Kidney (tissue), 14 donors: Measurements from ENCODE around the gene IFI27L1. TPM values are rescaled to one million over a fixed set of nuclear protein-coding genes. Genes with fewer than 3 reads are reported as not detected.
"Not testable (repeated sequence)": the region's sequence is repeated elsewhere in the genome, so short reads cannot be mapped to it uniquely, and the experiment has no call there.

Experiments
- DNase-seq, 5 donors: peaks; one replicate each; pipeline ENCODE4 v3.0.0-alpha.2; 2013 to 2020
- FAIRE-seq: peaks from 2 replicates; lab custom pipeline; 2012; peaks lifted over from hg19 to GRCh38; lab: Jason Lieb, UNC
- H3K27ac ChIP-seq, 2 donors: one replicate each; pipeline ENCODE4 v1.7.0; 2013; ENCODE audit warnings: low read depth in 2 of 2, low read length in 2 of 2, inconsistent platforms in 1 of 2
- H3K27me3 ChIP-seq: one replicate; pipeline ENCODE4 v1.7.1; 2013; ENCODE audit warnings: low read length, inconsistent platforms; ENCODE audit not compliant: control insufficient read depth, insufficient read depth
- H3K36me3 ChIP-seq, 3 donors: one replicate each; pipeline versions ENCODE4 v1.7.0 to v1.7.1; 2013; ENCODE audit warnings: low read length in 3 of 3, control low read depth in 1 of 3, inconsistent platforms in 1 of 3; ENCODE audit not compliant: insufficient read depth in 3 of 3, control insufficient read depth in 2 of 3
- H3K4me1 ChIP-seq, 3 donors: one replicate each; pipeline versions ENCODE4 v1.7.0 to v1.7.1; 2013; ENCODE audit warnings: low read length in 3 of 3, inconsistent platforms in 1 of 3, low read depth in 1 of 3; ENCODE audit not compliant: control insufficient read depth in 2 of 3, insufficient read depth in 2 of 3
- H3K4me3 ChIP-seq, 3 donors: one replicate each; pipeline versions ENCODE4 v1.7.0 to v1.8.1; 2013; ENCODE audit warnings: low read length in 3 of 3, control low read depth in 1 of 3, inconsistent platforms in 1 of 3
- H3K9ac ChIP-seq, 3 donors: one replicate each; pipeline versions ENCODE4 v1.7.0 to v1.7.1; 2013; ENCODE audit warnings: low read length in 3 of 3, control low read depth in 1 of 3, inconsistent platforms in 1 of 3
- H3K9me3 ChIP-seq, 3 donors: one replicate each; pipeline versions ENCODE4 v1.7.0 to v1.7.1; 2013; ENCODE audit warnings: low read length in 3 of 3, control low read depth in 1 of 3, inconsistent platforms in 1 of 3; ENCODE audit not compliant: control insufficient read depth in 2 of 3, insufficient read depth in 1 of 3
- CTCF ChIP-seq: IDR thresholded peaks from 3 replicates; pipeline ENCODE4 v1.5.1; 2012; ENCODE audit warnings: mild to moderate bottlenecking, moderate library complexity, borderline replicate concordance; ENCODE audit not compliant: insufficient read depth; ENCODE audit errors: extremely low read depth
- intact Hi-C: fragments of 100-400 bp; cut with DNase I; formaldehyde crosslinking; loops from one replicate; pipeline ENCODE4 v1.11.1; 2022
- polyA plus RNA-seq: library from polyadenylated mRNA; stranded (reverse); fragments of 350-450 nt; fragmentation: Illumina TruSeq; extraction: RNeasy Lipid Tissue Mini Kit (QIAGEN cat#74804); gene quantifications from one replicate; pipeline ENCODE4 v1.2.3, GENCODE V29; 2014; ENCODE audit warnings: low read depth, low replicate concordance; ENCODE audit not compliant: insufficient read depth
- total RNA-seq: library from RNA; stranded (reverse); fragmentation: NEBNext Ultra II Directional; extraction: Animal tissue kit (Norgen Biotek cat#: 25700); gene quantifications from one replicate; pipeline ENCODE4 v1.2.1, GENCODE V29; 2021
- donor health status: control.
- donor health status: control.
- donor health status: control.
- donor health status: control.
- donor health status: control.
- donor health status: DM: yes; HTN: yes; CAD: no.
- donor health status: Normal renal cell carcinoma (clear cell type).

The IFI27L1 gene
- total and polyA plus RNA-seq, 2 donors from 2014 or later: 22.5 to 30.6 TPM

DNA sequence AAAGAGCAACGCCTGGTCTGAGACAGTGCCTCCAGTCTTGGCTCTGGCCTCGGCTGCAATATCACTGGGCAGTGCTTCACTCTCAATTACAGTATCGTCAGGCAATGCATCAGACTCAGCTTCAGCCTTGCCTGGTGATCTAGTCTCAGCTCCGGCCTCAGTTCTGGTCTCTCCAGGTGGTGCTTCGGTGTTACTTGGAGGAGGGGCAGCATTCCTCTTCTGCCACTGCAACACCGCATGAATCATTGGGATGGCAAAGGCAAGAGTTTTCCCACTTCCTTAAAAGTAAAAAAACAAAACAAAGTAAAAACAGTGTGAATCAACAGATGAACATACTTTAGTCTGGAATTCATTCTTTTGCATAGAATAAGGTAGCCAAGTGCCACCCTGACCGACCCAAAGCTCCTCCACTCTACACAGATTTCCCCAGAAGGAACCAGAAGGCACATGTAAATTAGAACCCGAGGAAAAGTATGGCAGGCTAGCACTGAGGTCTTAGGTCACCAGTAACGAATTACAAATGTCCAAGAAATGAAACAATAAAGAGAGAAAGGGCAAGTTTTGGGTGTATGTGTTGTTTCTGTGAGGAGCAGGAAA lies 18.7 kb upstream of the IFI27L1 start:
- Histone ChIP-seq H3K4me1 (peaks cover 0 to 15% (median 14%) of the 10 kb centered on the region in 3 donors), H3K36me3 (peaks cover 10 to 40% (median 31%) of the 10 kb centered on the region in 3 donors), H3K27ac (no peak overlapping the region), H3K9me3 (no peaks in the 10 kb centered on the region), H3K4me3 (no peak overlapping the region), H3K27me3 (no peaks in the 10 kb centered on the region), H3K9ac (no peak overlapping the region)
- no peak for TF ChIP-seq CTCF
- no peak for DNase-seq
- no peak for FAIRE-seq
- intact Hi-C loops: no loop called here

DNA sequence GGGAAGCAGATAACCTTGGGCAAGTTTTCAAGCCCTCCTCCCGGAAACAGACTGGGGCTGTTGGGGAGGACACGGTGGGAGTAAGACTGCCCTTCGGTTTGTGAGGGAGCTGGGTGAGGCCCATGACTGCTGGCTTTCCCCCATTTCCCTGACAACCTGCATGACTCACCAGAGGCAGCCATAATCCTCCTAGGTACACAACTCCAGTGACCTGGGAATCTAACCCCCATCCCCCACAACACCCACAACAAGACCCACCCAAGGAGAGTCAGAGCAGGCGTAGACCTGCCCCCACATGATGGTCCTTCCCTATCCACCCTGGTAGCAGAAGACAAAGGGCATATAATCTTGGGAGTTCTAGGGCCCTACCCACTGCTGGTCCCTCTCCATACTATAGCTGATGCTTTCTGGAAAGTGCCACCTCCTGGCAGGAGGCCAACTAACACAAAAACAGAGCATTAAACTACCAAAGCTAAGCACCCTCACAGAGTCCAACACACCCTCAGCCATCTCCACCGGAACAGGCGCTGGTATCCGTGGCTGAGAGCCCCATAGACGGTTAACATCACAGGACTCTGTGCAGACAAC lies 14.9 kb upstream of the IFI27L1 start:
- Histone ChIP-seq H3K27ac (no peak overlapping the region), H3K4me1 (peaks cover 0 to 2% (median 0%) of the 10 kb centered on the region in 3 donors), H3K9me3 (no peaks in the 10 kb centered on the region), H3K9ac (no peak overlapping the region), H3K4me3 (no peak overlapping the region), H3K27me3 (no peaks in the 10 kb centered on the region), H3K36me3 (peaks cover 4 to 11% (median 11%) of the 10 kb centered on the region in 3 donors)
- intact Hi-C loops: no loop called here
- FAIRE-seq (no peak), DNase-seq (no peak)
- no peak for TF ChIP-seq CTCF

GRCh38 chr14:94072076-94072475 lies 9.0 kb upstream of the IFI27L1 start:
- intact Hi-C loops, FAIRE-seq, H3K4me1 ChIP-seq, H3K27me3 ChIP-seq, H3K4me3 ChIP-seq, H3K36me3 ChIP-seq, H3K9ac ChIP-seq, H3K27ac ChIP-seq, DNase-seq: not testable (repeated sequence)
- peaks cover 0 to 14% (median 0%) of the 10 kb centered on the region in 3 donors for H3K9me3 ChIP-seq

DNA sequence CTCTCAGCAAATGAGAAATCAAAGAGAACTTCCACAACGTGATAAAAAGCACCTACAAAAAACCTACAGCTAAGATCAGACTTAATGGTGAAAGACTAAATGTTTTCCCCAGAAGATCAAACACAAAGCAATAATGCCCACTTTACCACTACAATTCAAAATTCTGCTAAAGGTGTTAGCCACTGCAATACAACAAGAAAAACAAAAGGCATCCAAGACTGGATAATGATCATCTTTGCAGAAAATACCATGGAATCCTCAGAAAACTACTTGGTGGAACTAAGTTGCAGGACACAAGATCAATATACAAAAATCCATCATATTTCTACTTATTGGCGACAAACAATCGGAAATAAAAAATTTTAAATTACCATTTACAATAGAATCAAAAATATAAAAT lies 6.6 kb upstream of the IFI27L1 start:
- peaks cover 0 to 14% (median 0%) of the 10 kb centered on the region in 3 donors for H3K9me3 ChIP-seq
- no peak overlapping the region for H3K4me3 ChIP-seq
- no peak overlapping the region for H3K9ac ChIP-seq
- intact Hi-C loops: no loop called here
- DNase-seq (no peak), FAIRE-seq (no peak)
- no peak overlapping the region for H3K27ac ChIP-seq
- no peaks in the 10 kb centered on the region for H3K27me3 ChIP-seq
- TF ChIP-seq CTCF: no peak
- H3K4me1 ChIP-seq: peaks cover 0 to 21% (median 17%) of the 10 kb centered on the region in 3 donors
- H3K36me3 ChIP-seq: peaks cover 0 to 19% (median 6%) of the 10 kb centered on the region in 3 donors
